Tracheal epithelial cell (primary cell): ENCODE measurements around the gene FAAP20. TPM values are rescaled to one million over a fixed set of nuclear protein-coding genes. Genes with fewer than 3 reads are reported as not detected.

Source experiments
- total RNA-seq: library from RNA; depleted of rRNA; stranded (reverse); fragments of >200 nt; gene quantifications from 2 replicates; pipeline ENCODE4 v1.2.1, GENCODE V29; 2014

FAAP20 gene
- total RNA-seq, result 29.2 and 38.4 TPM in 2 replicates

DNA sequence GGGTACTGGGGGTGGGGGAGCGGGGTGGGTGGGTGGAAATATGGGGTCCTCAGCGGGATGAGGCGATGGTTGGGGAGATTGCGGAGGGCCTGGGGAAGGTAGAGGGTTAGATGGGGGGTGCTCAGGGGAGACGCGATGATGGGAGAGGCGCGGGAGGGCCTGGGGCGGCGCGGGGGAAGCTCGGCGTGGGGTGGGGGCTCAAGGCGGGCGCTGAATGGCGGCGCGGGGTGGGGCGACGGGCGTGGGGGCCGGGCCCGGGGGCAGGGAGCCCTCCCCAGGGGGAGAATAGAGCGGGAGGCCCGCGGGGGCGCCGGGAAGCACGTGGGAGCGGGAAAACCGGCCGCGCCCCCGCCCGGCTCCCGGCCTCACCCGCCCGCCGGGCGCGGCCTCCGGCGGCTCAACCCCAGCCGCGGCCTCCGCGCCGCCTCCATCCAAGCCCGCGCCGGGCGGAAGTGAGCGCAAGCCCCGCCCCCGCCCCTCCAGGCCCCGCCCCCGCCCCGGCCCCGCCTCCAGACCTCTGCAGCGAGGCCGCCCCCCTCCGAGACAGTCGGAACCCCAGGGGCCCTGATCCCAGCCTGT, at the start of gene FAAP20:
TSS of gene FAAP20 (minus strand) at position 454 of the 579 bp plus-strand sequence. CDS start at position 431, 23 bp downstream.

GRCh38 chr1:2228157-2228594, 33.6 kb upstream of the FAAP20 start, which contains the start of gene SKI:
Gene SKI (plus strand): TSS chr1:2228319. CDS start chr1:2228767, 448 bp downstream.

Other genes starting within 250 kb of the FAAP20 start
- not detected in 2 replicates for gene CFAP74, start 191.0 kb downstream of the FAAP20 start, total RNA-seq
- 0.24 TPM in 1 of 2 replicates, not detected in the other for gene GABRD, start 175.4 kb downstream of the FAAP20 start, total RNA-seq
- gene PRKCZ, start 144.4 kb downstream of the FAAP20 start, total RNA-seq, result 30.5 and 33.7 TPM in 2 replicates
- gene SKI, start 33.5 kb upstream of the FAAP20 start, total RNA-seq, result 16.1 and 19.8 TPM in 2 replicates
- gene MORN1, start 196.8 kb upstream of the FAAP20 start, total RNA-seq, result 4.9 and 7.2 TPM in 2 replicates
- gene RER1, start 197.1 kb upstream of the FAAP20 start, total RNA-seq, result 59.8 and 66.5 TPM in 2 replicates
- 36.4 and 44.1 TPM in 2 replicates for gene PEX10, start 217.8 kb upstream of the FAAP20 start, total RNA-seq